ENCODE results near the gene TAS1R3.

GRCh38 chr1:1374929-1375662, 44.0 kb downstream of the TAS1R3 start, which contains the start of gene AURKAIP1:
- TF ChIP-seq GATA2 (IDR thresholded peaks at IDR 0.05; ENCODE audit: low read depth, low read length) (no peak), GATA3 (IDR thresholded peaks at IDR 0.05; ENCODE audit: low read depth, low read length) (no peak)
